ENCODE data around the gene PIAS2. TPM values are rescaled to one million over a fixed set of nuclear protein-coding genes. Genes with fewer than 3 reads are reported as not detected.

The PIAS2 gene
- total and polyA plus RNA-seq, 4 donors = 5.6 to 17.2 (median 9.2) TPM

- WGBS = 95% methylated on average over 4 of the region's 4 CpGs
- no peak for DNase-seq (ENCODE audit: low spot score)
- H3K27ac ChIP-seq (ENCODE audit: low read depth in 1 of 2, low read length in 2 of 2) = no peak overlapping the region
- no peaks in the 10 kb centered on the region for H3K4me1 ChIP-seq (ENCODE audit: control insufficient read depth in 4 of 4, insufficient read depth in 4 of 4, low read length in 3 of 4)
- H3K4me3 ChIP-seq (ENCODE audit: low read depth in 1 of 3, low read length in 3 of 3) = no peak overlapping the region
- TF ChIP-seq CTCF (IDR thresholded peaks at IDR 0.05; ENCODE audit: low read depth, low read length, missing input control) = no peak
- TF ChIP-seq HNF4A (conservative IDR thresholded peaks at IDR 0.05) = no peak
- H3K9me3 ChIP-seq (ENCODE audit: control insufficient read depth in 4 of 4, low read length in 3 of 4) = no peaks in the 10 kb centered on the region
- peaks cover 0 to 5% (median 0%) of the 10 kb centered on the region in 4 donors for H3K36me3 ChIP-seq (ENCODE audit: control insufficient read depth in 4 of 4, insufficient read depth in 3 of 4, low read depth in 1 of 4, low read length in 3 of 4)
- no peak overlapping the region for H3K9ac ChIP-seq (ENCODE audit: low read depth in 1 of 2, low read length in 2 of 2)
- H3K27me3 ChIP-seq (ENCODE audit: control insufficient read depth in 4 of 4, insufficient read depth in 4 of 4, low read length in 3 of 4) = no peaks in the 10 kb centered on the region
These were observed 34.1 kb downstream of the PIAS2 start for GRCh38 chr18:46883180-46883579.

GRCh38 chr18:46877329-46877987, 39.8 kb downstream of the PIAS2 start:
- Histone ChIP-seq H3K9me3 (ENCODE audit: control insufficient read depth in 4 of 4, low read length in 3 of 4) (peaks cover 0 to 9% (median under 1%) of the 10 kb centered on the region in 4 donors), H3K4me3 (ENCODE audit: low read depth in 1 of 3, low read length in 3 of 3) (no peak overlapping the region), H3K36me3 (ENCODE audit: control insufficient read depth in 4 of 4, insufficient read depth in 3 of 4, low read depth in 1 of 4, low read length in 3 of 4) (peaks cover 0 to 5% (median 0%) of the 10 kb centered on the region in 4 donors), H3K27ac (ENCODE audit: low read depth in 1 of 2, low read length in 2 of 2) (no peak overlapping the region), H3K9ac (ENCODE audit: low read depth in 1 of 2, low read length in 2 of 2) (no peak overlapping the region), H3K4me1 (ENCODE audit: control insufficient read depth in 4 of 4, insufficient read depth in 4 of 4, low read length in 3 of 4) (no peaks in the 10 kb centered on the region), H3K27me3 (ENCODE audit: control insufficient read depth in 4 of 4, insufficient read depth in 4 of 4, low read length in 3 of 4) (no peaks in the 10 kb centered on the region)
- TF ChIP-seq TAF1 (conservative IDR thresholded peaks at IDR 0.05) (no peak), YY1 (IDR thresholded peaks at IDR 0.05) (no peak)
- DNase-seq (ENCODE audit: low spot score) = no peak
- WGBS = 93% methylated on average over 15 of the region's 15 CpGs

- DNase-seq (ENCODE audit: low spot score) = no peak
- Histone ChIP-seq H3K4me3 (ENCODE audit: low read depth in 1 of 3, low read length in 3 of 3) (no peak overlapping the region), H3K27ac (ENCODE audit: low read depth in 1 of 2, low read length in 2 of 2) (no peak overlapping the region), H3K9ac (ENCODE audit: low read depth in 1 of 2, low read length in 2 of 2) (no peak overlapping the region), H3K9me3 (ENCODE audit: control insufficient read depth in 4 of 4, low read length in 3 of 4) (peaks cover 0 to 11% (median 8%) of the 10 kb centered on the region in 4 donors), H3K4me1 (ENCODE audit: control insufficient read depth in 4 of 4, insufficient read depth in 4 of 4, low read length in 3 of 4) (no peaks in the 10 kb centered on the region), H3K27me3 (ENCODE audit: control insufficient read depth in 4 of 4, insufficient read depth in 4 of 4, low read length in 3 of 4) (no peaks in the 10 kb centered on the region), H3K36me3 (ENCODE audit: control insufficient read depth in 4 of 4, insufficient read depth in 3 of 4, low read depth in 1 of 4, low read length in 3 of 4) (peaks cover 0 to 4% (median 0%) of the 10 kb centered on the region in 4 donors)
- TF ChIP-seq SP1 (IDR thresholded peaks at IDR 0.05) (no peak), CTCF (IDR thresholded peaks at IDR 0.05; ENCODE audit: low read depth, low read length, missing input control) (no peak)
- 97% methylated on average over 11 of the region's 11 CpGs for WGBS
These were observed 49.0 kb downstream of the PIAS2 start for GRCh38 chr18:46868169-46868921.

Data from liver (tissue), 9 donors.